ENCODE data around the gene FLRT1.
A peak's percentile ranks its signal among the peaks of the same experiment; 100 is the strongest.

The FLRT1 gene

DNA sequence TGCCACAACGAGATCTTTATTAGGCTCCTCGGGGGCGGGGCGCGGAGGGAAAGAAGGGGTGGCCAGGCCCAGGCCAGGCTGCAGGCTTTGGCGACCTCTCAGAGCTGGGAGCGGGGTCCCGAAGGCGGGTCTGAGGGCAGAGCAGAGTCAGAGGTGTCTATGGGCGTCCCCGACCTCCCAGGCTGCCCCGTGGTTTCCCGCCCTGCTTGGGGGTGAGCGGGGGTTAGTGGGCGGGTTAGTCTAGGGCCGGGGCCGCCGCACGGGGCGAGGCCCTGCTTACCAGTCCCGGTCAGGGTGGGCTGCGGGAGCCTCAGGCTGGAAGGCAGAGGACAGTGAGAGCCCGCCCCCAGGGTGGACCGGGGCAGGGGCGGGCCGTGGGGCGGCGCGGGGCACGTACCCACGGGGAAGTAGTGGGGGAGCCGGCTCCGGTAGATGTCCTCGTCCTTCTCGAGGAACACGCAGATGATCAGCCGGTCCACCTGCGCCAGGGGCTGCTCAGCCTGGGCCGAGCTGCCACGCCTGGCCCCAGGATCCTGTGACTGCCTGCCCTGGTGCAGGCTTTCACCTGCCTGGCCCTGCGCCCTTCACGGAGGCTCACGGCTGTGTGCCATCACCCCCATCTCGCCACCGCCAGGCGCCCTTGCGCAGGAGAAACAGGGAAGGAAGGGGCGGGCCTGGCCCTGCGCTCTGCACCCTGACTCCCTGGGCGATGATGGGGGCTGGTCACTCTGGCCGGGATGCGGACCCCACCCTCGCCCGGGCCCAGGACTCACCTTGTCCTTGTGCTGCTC, 37.0 kb upstream of the FLRT1 start:
- Histone ChIP-seq H3K4me2 (ENCODE audit: low read depth, low read length, poor library complexity, severe bottlenecking) (peak overlapping the region; percentile 35), H3K27ac (ENCODE audit: low read depth, low read length) (no peak overlapping the region), H2AFZ (ENCODE audit: low read depth, low read length, severe bottlenecking) (no peak overlapping the region), H3K79me2 (ENCODE audit: insufficient read depth, low read length) (no peaks in the 10 kb centered on the region), H3K36me3 (ENCODE audit: low read length) (no peaks in the 10 kb centered on the region), H3K9me2 (replicated peaks; ENCODE audit: insufficient read depth, low read length) (no peaks in the 10 kb centered on the region), H3K9me3 (ENCODE audit: insufficient read depth, low read length) (no peaks in the 10 kb centered on the region), H3K9ac (ENCODE audit: low read length) (no peak overlapping the region), H3K27me3 (ENCODE audit: low read length) (no peaks in the 10 kb centered on the region), H4K20me1 (ENCODE audit: low read depth, low read length) (no peaks in the 10 kb centered on the region), H3F3A (ENCODE audit: insufficient read depth) (no peaks in the 10 kb centered on the region), H3K4me3 (ENCODE audit: insufficient read depth, low read length, poor library complexity, severe bottlenecking) (no peak overlapping the region)
- TF ChIP-seq, protein P1, sequence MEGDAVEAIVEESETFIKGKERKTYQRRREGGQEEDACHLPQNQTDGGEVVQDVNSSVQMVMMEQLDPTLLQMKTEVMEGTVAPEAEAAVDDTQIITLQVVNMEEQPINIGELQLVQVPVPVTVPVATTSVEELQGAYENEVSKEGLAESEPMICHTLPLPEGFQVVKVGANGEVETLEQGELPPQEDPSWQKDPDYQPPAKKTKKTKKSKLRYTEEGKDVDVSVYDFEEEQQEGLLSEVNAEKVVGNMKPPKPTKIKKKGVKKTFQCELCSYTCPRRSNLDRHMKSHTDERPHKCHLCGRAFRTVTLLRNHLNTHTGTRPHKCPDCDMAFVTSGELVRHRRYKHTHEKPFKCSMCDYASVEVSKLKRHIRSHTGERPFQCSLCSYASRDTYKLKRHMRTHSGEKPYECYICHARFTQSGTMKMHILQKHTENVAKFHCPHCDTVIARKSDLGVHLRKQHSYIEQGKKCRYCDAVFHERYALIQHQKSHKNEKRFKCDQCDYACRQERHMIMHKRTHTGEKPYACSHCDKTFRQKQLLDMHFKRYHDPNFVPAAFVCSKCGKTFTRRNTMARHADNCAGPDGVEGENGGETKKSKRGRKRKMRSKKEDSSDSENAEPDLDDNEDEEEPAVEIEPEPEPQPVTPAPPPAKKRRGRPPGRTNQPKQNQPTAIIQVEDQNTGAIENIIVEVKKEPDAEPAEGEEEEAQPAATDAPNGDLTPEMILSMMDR (IDR thresholded peaks at IDR 0.05; ENCODE audit: insufficient read depth, low read length, poor library complexity, severe bottlenecking) = no peak
- TF ChIP-seq EZH2phosphoT487 (conservative IDR thresholded peaks at IDR 0.05; ENCODE audit: low read length) = no peak

DNA sequence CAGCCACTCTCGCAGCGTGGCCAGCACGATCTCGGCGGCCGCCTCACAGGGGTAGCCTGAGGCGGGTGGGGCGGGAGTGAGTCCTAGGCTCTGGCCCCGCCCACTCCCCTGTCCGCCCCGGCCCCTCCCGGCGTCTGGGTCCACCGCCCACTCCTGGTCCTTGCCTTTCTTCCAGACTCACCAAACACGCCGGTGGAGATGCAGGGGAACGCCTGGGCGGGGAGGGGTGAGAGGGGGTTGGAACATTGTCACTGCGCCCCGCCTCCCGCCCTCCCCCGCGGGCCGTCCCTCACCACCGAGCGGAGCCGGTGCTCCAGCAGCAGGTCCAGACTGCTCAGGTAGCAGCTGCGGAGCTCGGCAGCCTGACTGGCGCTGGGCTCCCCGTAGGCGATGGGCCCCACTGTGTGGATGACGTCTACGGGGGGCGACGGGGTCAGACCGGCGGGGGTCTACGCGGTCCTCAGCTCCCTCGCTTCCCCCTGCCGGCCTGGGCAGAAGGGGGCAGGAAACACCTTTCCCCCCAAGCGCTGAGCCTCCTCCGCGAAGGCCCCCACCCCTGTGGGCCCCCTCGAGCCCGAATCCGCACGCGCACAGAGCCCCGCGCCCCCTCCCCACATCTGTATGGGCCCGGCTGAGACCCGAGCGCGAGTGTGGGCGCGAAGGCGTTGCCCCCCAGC, 36.2 kb upstream of the FLRT1 start:
- Histone ChIP-seq H2AFZ (ENCODE audit: low read depth, low read length, severe bottlenecking) (no peak overlapping the region), H3K4me3 (ENCODE audit: insufficient read depth, low read length, poor library complexity, severe bottlenecking) (no peak overlapping the region), H3K9me3 (ENCODE audit: insufficient read depth, low read length) (no peaks in the 10 kb centered on the region), H4K20me1 (ENCODE audit: low read depth, low read length) (no peaks in the 10 kb centered on the region), H3K36me3 (ENCODE audit: low read length) (no peaks in the 10 kb centered on the region), H3K4me2 (ENCODE audit: low read depth, low read length, poor library complexity, severe bottlenecking) (peak overlapping the region; percentile 35), H3K27me3 (ENCODE audit: low read length) (no peaks in the 10 kb centered on the region), H3K79me2 (ENCODE audit: insufficient read depth, low read length) (no peaks in the 10 kb centered on the region), H3F3A (ENCODE audit: insufficient read depth) (no peaks in the 10 kb centered on the region), H3K9ac (ENCODE audit: low read length) (no peak overlapping the region), H3K9me2 (replicated peaks; ENCODE audit: insufficient read depth, low read length) (no peaks in the 10 kb centered on the region), H3K27ac (ENCODE audit: low read depth, low read length) (no peak overlapping the region)
- no peak for TF ChIP-seq EZH2phosphoT487 (conservative IDR thresholded peaks at IDR 0.05; ENCODE audit: low read length)
- TF ChIP-seq, protein P1 (IDR thresholded peaks at IDR 0.05; ENCODE audit: insufficient read depth, low read length, poor library complexity, severe bottlenecking) = no peak

DNA sequence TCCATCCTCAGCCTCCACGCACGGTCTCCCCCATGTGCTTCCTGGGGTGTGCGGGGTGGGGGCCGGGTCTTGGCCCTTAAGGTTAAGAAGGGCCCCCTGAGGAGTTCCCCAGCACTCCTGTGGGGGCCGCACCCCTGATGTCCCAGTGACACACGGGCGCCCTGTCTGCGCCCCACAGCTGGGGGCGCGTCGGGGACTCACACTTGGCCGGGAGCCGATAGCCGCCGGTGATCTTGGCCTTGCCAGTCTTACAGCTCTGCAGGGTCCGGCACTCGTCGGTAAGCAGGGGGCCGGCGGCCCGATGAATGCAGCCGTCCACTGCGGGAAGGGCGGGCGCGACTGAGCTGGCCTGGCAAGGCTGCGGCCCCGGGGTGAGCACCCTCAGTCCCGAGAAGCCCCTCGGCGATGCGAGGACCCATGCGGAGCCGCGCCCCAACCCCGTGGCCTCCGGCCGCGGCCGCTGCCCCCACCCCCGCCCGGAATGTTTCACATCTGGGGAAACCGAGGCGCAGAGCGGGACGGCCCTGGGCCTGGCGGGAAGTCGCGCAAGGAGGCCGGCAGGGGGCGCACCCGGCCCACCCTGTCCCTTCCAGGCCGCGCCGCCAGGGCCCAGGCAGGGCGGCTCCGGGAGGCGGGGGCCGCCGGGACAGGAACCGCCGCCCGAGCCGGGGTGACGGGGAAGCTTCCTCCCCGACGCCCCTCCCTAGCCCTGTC, 35.5 kb upstream of the FLRT1 start:
- H3K9me3 ChIP-seq (ENCODE audit: insufficient read depth, low read length) = no peaks in the 10 kb centered on the region
- no peaks in the 10 kb centered on the region for H3K79me2 ChIP-seq (ENCODE audit: insufficient read depth, low read length)
- no peaks in the 10 kb centered on the region for H4K20me1 ChIP-seq (ENCODE audit: low read depth, low read length)
- TF ChIP-seq, protein P1 (IDR thresholded peaks at IDR 0.05; ENCODE audit: insufficient read depth, low read length, poor library complexity, severe bottlenecking) = peak; percentile 52
- TF ChIP-seq EZH2phosphoT487 (conservative IDR thresholded peaks at IDR 0.05; ENCODE audit: low read length) = no peak
- H3K4me2 ChIP-seq (ENCODE audit: low read depth, low read length, poor library complexity, severe bottlenecking) = peak overlapping the region; percentile 35
- H3K9ac ChIP-seq (ENCODE audit: low read length) = no peak overlapping the region
- H2AFZ ChIP-seq (ENCODE audit: low read depth, low read length, severe bottlenecking) = no peak overlapping the region
- no peaks in the 10 kb centered on the region for H3K36me3 ChIP-seq (ENCODE audit: low read length)
- no peaks in the 10 kb centered on the region for H3K27me3 ChIP-seq (ENCODE audit: low read length)
- H3K9me2 ChIP-seq (replicated peaks; ENCODE audit: insufficient read depth, low read length) = no peaks in the 10 kb centered on the region
- H3K4me3 ChIP-seq (ENCODE audit: insufficient read depth, low read length, poor library complexity, severe bottlenecking) = no peak overlapping the region
- no peak overlapping the region for H3K27ac ChIP-seq (ENCODE audit: low read depth, low read length)
- H3F3A ChIP-seq (ENCODE audit: insufficient read depth) = no peaks in the 10 kb centered on the region

Data from SU-DHL-6 (cell line).